ENCODE results near the gene GOPC. TPM values are rescaled to one million over a fixed set of nuclear protein-coding genes. Genes with fewer than 3 reads are reported as not detected.

GOPC gene
- total RNA-seq, 1 experiment from 2014 or later: 14.1 TPM

- Histone ChIP-seq H3K36me3 (ENCODE audit: low read depth) (no peaks in the 10 kb centered on the region), H3K4me2 (no peak overlapping the region), H3F3A (ENCODE audit: insufficient read depth, low read depth) (no peaks in the 10 kb centered on the region), H3K4me1 (replicated peaks; ENCODE audit: insufficient read depth) (peaks cover 7% of the 10 kb centered on the region; the same call in 1 of the 2 replicates), H2AFZ (no peak overlapping the region), H3K27me3 (ENCODE audit: insufficient read depth, low read depth) (no peaks in the 10 kb centered on the region), H3K9me2 (ENCODE audit: insufficient read depth) (no peaks in the 10 kb centered on the region), H4K20me1 (ENCODE audit: insufficient read depth) (no peaks in the 10 kb centered on the region), H3K9me3 (ENCODE audit: insufficient read depth, low read depth) (no peaks in the 10 kb centered on the region), H3K4me3 (no peak overlapping the region), H3K27ac (no peak overlapping the region), H3K79me2 (ENCODE audit: low read depth) (no peaks in the 10 kb centered on the region)
- BruUV-seq (replicated peaks): no TSS peak
- CTCF ChIA-PET: no interaction called here
- DNase-seq: no peak
- POLR2A ChIA-PET (ENCODE audit: unreplicated experiment): no interaction called here
- intact Hi-C loops (cut with micrococcal nuclease; ENCODE audit: unreplicated experiment): no loop called here
- TF ChIP-seq CTCF (conservative IDR thresholded peaks at IDR 0.05) (no peak), EZH2 (IDR thresholded peaks at IDR 0.05; ENCODE audit: low read depth) (no peak)
These were observed 76.7 kb downstream of the GOPC start for GRCh38 chr6:117525607-117526006.

- ChIA-PET CTCF (no interaction called here), POLR2A (ENCODE audit: unreplicated experiment) (no interaction called here)
- intact Hi-C loops (cut with micrococcal nuclease; ENCODE audit: unreplicated experiment): no loop called here
These were observed 80.4 kb downstream of the GOPC start for GRCh38 chr6:117521791-117522502.

GRCh38 chr6:117520603-117521395 lies 81.5 kb downstream of the GOPC start:
- no peaks in the 10 kb centered on the region for H3K36me3 ChIP-seq (ENCODE audit: low read depth)
- H3K79me2 ChIP-seq (ENCODE audit: low read depth): no peaks in the 10 kb centered on the region
- no peak overlapping the region for H3K27ac ChIP-seq
- H3K9me2 ChIP-seq (ENCODE audit: insufficient read depth): no peaks in the 10 kb centered on the region
- no peaks in the 10 kb centered on the region for H3K4me1 ChIP-seq (replicated peaks; ENCODE audit: insufficient read depth)
- ChIA-PET POLR2A (ENCODE audit: unreplicated experiment) (no interaction called here), CTCF (no interaction called here)
- H3K27me3 ChIP-seq (ENCODE audit: insufficient read depth, low read depth): no peaks in the 10 kb centered on the region
- H4K20me1 ChIP-seq (ENCODE audit: insufficient read depth): no peaks in the 10 kb centered on the region
- no TSS peak for BruUV-seq (replicated peaks)
- no peaks in the 10 kb centered on the region for H3F3A ChIP-seq (ENCODE audit: insufficient read depth, low read depth)
- no peak overlapping the region for H3K4me3 ChIP-seq
- H3K4me2 ChIP-seq: no peak overlapping the region
- no peaks in the 10 kb centered on the region for H3K9me3 ChIP-seq (ENCODE audit: insufficient read depth, low read depth)
- intact Hi-C loops (cut with micrococcal nuclease; ENCODE audit: unreplicated experiment): no loop called here
- H2AFZ ChIP-seq: no peak overlapping the region
- DNase-seq: no peak
- TF ChIP-seq EZH2 (IDR thresholded peaks at IDR 0.05; ENCODE audit: low read depth) (no peak), CTCF (conservative IDR thresholded peaks at IDR 0.05) (no peak)

More at GRCh38 chr6:117521791-117522502, 80.4 kb downstream of the GOPC start:
- no peak for DNase-seq
- Histone ChIP-seq H4K20me1 (ENCODE audit: insufficient read depth) (no peaks in the 10 kb centered on the region), H3F3A (ENCODE audit: insufficient read depth, low read depth) (no peaks in the 10 kb centered on the region), H3K4me1 (replicated peaks; ENCODE audit: insufficient read depth) (no peaks in the 10 kb centered on the region), H3K4me3 (no peak overlapping the region), H3K27me3 (ENCODE audit: insufficient read depth, low read depth) (no peaks in the 10 kb centered on the region), H3K9me2 (ENCODE audit: insufficient read depth) (no peaks in the 10 kb centered on the region), H3K36me3 (ENCODE audit: low read depth) (no peaks in the 10 kb centered on the region), H2AFZ (no peak overlapping the region), H3K9me3 (ENCODE audit: insufficient read depth, low read depth) (no peaks in the 10 kb centered on the region), H3K27ac (no peak overlapping the region), H3K4me2 (no peak overlapping the region), H3K79me2 (ENCODE audit: low read depth) (no peaks in the 10 kb centered on the region)
- TF ChIP-seq CTCF (conservative IDR thresholded peaks at IDR 0.05) (no peak), EZH2 (IDR thresholded peaks at IDR 0.05; ENCODE audit: low read depth) (no peak)
- BruUV-seq (replicated peaks): no TSS peak

All from PC-9 (cell line).